HEK293 (cell line): ENCODE results near the gene COMMD6.

ENCODE experiments used
- GLIS2 ChIP-seq: fragments of 450-650 bp; formaldehyde crosslinking; IDR thresholded peaks from 2 replicates; pipeline ENCODE4 v1.5.1; 2016; ENCODE audit warnings: missing biosample characterization, missing genetic modification characterization
- KLF16 ChIP-seq: fragments of 450-650 bp; formaldehyde crosslinking; IDR thresholded peaks from 2 replicates; pipeline ENCODE4 v1.5.1; 2017; ENCODE audit warnings: missing biosample characterization, missing genetic modification characterization
- OSR2 ChIP-seq: fragments of 450-650 bp; formaldehyde crosslinking; IDR thresholded peaks from 2 replicates; pipeline ENCODE4 v1.5.1; 2016; ENCODE audit warnings: missing biosample characterization, missing genetic modification characterization
- SCRT1 ChIP-seq: fragments of 450-650 bp; formaldehyde crosslinking; IDR thresholded peaks from 2 replicates; pipeline ENCODE4 v1.5.1; 2016; ENCODE audit warnings: missing biosample characterization, missing genetic modification characterization, borderline replicate concordance
- SP2 ChIP-seq: fragments of 450-650 bp; formaldehyde crosslinking; IDR thresholded peaks from 2 replicates; pipeline ENCODE4 v1.5.1; 2016; ENCODE audit warnings: missing biosample characterization, missing genetic modification characterization
- YY2 ChIP-seq: fragments of 450-650 bp; formaldehyde crosslinking; IDR thresholded peaks from 2 replicates; pipeline ENCODE4 v1.5.1; 2016; ENCODE audit warnings: missing biosample characterization, missing genetic modification characterization
- ZEB2 ChIP-seq: fragments of 450-650 bp; formaldehyde crosslinking; IDR thresholded peaks from 2 replicates; pipeline ENCODE4 v1.5.1; 2016; ENCODE audit warnings: missing biosample characterization, missing genetic modification characterization
- ZIC2 ChIP-seq: fragments of 450-650 bp; formaldehyde crosslinking; IDR thresholded peaks from 2 replicates; pipeline ENCODE4 v1.5.1; 2016; ENCODE audit warnings: missing biosample characterization, missing genetic modification characterization
- ZNF112 ChIP-seq: fragments of 450-650 bp; formaldehyde crosslinking; IDR thresholded peaks from 2 replicates; pipeline ENCODE4 v1.5.0; 2017; ENCODE audit warnings: missing biosample characterization, missing genetic modification characterization
- ZNF133 ChIP-seq: fragments of 450-650 bp; formaldehyde crosslinking; IDR thresholded peaks from 2 replicates; pipeline ENCODE4 v1.5.1; 2016; ENCODE audit warnings: missing biosample characterization, missing genetic modification characterization
- ZNF174 ChIP-seq: fragments of 450-650 bp; formaldehyde crosslinking; IDR thresholded peaks from 2 replicates; pipeline ENCODE4 v1.5.0; 2017; ENCODE audit warnings: missing biosample characterization, mild to moderate bottlenecking, missing genetic modification characterization
- ZNF23 ChIP-seq: fragments of 450-650 bp; formaldehyde crosslinking; IDR thresholded peaks from 2 replicates; pipeline ENCODE4 v1.5.1; 2016; ENCODE audit warnings: missing biosample characterization, missing genetic modification characterization, borderline replicate concordance
- ZNF239 ChIP-seq: fragments of 450-650 bp; formaldehyde crosslinking; IDR thresholded peaks from 2 replicates; pipeline ENCODE4 v1.5.1; 2016; ENCODE audit warnings: missing biosample characterization, missing genetic modification characterization
- ZNF571 ChIP-seq: fragments of 450-650 bp; formaldehyde crosslinking; IDR thresholded peaks from 2 replicates; pipeline ENCODE4 v1.5.0; 2017; ENCODE audit warnings: missing biosample characterization, missing genetic modification characterization
- ZNF626 ChIP-seq: fragments of 450-650 bp; sonication (Bioruptor Pico); formaldehyde crosslinking; IDR thresholded peaks from 2 replicates; pipeline ENCODE4 v1.5.1; 2018; ENCODE audit warnings: missing biosample characterization, missing genetic modification characterization, inconsistent platforms
- TF ChIP-seq, protein P1 (sequence below): fragments of 450-650 bp; formaldehyde crosslinking; conservative IDR thresholded peaks from 2 replicates; pipeline ENCODE4 v1.5.1; 2016; ENCODE audit warnings: low read depth, missing biosample characterization, missing genetic modification characterization
- TF ChIP-seq, protein P2 (sequence below): fragments of 450-650 bp; formaldehyde crosslinking; IDR thresholded peaks from 2 replicates; pipeline ENCODE4 v1.5.1; 2016; ENCODE audit warnings: missing biosample characterization, missing genetic modification characterization
- TF ChIP-seq, protein P3 (sequence below): sonication (generic); formaldehyde crosslinking; IDR thresholded peaks from 2 replicates; pipeline ENCODE4 v1.8.1; 2022; ENCODE audit warnings: mild to moderate bottlenecking, moderate library complexity, missing genetic modification reagents
- TF ChIP-seq, protein P4 (sequence below): fragments of 450-650 bp; formaldehyde crosslinking; IDR thresholded peaks from 2 replicates; pipeline ENCODE4 v1.5.1; 2017; ENCODE audit warnings: missing biosample characterization, missing genetic modification characterization
- TF ChIP-seq, protein P5 (sequence below): fragments of 450-650 bp; formaldehyde crosslinking; IDR thresholded peaks from 2 replicates; pipeline ENCODE4 v1.5.1; 2017; ENCODE audit warnings: missing biosample characterization, mild to moderate bottlenecking, missing genetic modification characterization, moderate library complexity

The COMMD6 gene

DNA sequence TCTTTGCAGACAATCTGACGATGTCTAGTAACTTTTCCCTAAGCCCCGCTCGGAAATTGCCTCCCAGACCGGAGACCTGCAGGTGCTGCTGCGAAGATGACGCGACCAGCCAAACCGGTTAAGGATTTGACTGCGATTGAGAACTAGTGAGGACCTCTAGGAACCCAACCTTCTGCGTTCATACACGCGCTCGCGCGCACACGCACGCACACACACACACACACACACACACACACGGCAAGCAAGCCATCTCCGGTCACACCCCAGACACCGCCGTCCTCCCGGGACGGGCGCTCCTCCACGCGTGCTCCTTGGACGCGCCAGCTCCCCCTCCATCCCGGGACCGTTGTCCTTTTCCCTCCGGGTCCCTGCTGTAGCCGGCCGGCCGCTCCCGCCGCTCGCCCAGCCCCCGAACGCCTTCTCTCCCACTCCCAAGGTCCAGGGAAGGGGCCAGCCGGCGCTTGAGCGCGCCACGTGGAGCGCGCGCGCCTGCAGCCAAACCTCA lies 56.9 kb downstream of the COMMD6 start (continued):
- TF ChIP-seq, protein P1, sequence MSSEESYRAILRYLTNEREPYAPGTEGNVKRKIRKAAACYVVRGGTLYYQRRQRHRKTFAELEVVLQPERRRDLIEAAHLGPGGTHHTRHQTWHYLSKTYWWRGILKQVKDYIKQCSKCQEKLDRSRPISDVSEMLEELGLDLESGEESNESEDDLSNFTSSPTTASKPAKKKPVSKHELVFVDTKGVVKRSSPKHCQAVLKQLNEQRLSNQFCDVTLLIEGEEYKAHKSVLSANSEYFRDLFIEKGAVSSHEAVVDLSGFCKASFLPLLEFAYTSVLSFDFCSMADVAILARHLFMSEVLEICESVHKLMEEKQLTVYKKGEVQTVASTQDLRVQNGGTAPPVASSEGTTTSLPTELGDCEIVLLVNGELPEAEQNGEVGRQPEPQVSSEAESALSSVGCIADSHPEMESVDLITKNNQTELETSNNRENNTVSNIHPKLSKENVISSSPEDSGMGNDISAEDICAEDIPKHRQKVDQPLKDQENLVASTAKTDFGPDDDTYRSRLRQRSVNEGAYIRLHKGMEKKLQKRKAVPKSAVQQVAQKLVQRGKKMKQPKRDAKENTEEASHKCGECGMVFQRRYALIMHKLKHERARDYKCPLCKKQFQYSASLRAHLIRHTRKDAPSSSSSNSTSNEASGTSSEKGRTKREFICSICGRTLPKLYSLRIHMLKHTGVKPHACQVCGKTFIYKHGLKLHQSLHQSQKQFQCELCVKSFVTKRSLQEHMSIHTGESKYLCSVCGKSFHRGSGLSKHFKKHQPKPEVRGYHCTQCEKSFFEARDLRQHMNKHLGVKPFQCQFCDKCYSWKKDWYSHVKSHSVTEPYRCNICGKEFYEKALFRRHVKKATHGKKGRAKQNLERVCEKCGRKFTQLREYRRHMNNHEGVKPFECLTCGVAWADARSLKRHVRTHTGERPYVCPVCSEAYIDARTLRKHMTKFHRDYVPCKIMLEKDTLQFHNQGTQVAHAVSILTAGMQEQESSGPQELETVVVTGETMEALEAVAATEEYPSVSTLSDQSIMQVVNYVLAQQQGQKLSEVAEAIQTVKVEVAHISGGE (tag by site-specific recombination), result peak; percentile 51; the same call in 1 of the 2 replicates
- TF ChIP-seq ZNF23 (tag by site-specific recombination), result no peak
- TF ChIP-seq ZNF174 (tag by site-specific recombination), result no peak
- TF ChIP-seq ZNF239 (tag by site-specific recombination), result no peak
- no peak for TF ChIP-seq ZNF571 (tag by site-specific recombination)
- TF ChIP-seq OSR2, result no peak
- TF ChIP-seq, protein P2, sequence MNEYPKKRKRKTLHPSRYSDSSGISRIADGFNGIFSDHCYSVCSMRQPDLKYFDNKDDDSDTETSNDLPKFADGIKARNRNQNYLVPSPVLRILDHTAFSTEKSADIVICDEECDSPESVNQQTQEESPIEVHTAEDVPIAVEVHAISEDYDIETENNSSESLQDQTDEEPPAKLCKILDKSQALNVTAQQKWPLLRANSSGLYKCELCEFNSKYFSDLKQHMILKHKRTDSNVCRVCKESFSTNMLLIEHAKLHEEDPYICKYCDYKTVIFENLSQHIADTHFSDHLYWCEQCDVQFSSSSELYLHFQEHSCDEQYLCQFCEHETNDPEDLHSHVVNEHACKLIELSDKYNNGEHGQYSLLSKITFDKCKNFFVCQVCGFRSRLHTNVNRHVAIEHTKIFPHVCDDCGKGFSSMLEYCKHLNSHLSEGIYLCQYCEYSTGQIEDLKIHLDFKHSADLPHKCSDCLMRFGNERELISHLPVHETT (tag by site-specific recombination), result peak; percentile 81; the same call in 1 of the 2 replicates
- peak; percentile 96 for TF ChIP-seq KLF16
- no peak for TF ChIP-seq SCRT1 (tag by site-specific recombination)
- TF ChIP-seq SP2 (tag by site-specific recombination), result peak; percentile 19
- TF ChIP-seq ZNF133 (tag by site-specific recombination), result no peak
- no peak for TF ChIP-seq YY2 (tag by site-specific recombination)
- TF ChIP-seq, protein P3, sequence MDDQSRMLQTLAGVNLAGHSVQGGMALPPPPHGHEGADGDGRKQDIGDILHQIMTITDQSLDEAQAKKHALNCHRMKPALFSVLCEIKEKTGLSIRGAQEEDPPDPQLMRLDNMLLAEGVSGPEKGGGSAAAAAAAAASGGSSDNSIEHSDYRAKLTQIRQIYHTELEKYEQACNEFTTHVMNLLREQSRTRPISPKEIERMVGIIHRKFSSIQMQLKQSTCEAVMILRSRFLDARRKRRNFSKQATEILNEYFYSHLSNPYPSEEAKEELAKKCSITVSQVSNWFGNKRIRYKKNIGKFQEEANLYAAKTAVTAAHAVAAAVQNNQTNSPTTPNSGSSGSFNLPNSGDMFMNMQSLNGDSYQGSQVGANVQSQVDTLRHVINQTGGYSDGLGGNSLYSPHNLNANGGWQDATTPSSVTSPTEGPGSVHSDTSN, result no peak
- no peak for TF ChIP-seq GLIS2
- TF ChIP-seq ZNF626 (tag by site-specific recombination), result no peak
- TF ChIP-seq, protein P4, sequence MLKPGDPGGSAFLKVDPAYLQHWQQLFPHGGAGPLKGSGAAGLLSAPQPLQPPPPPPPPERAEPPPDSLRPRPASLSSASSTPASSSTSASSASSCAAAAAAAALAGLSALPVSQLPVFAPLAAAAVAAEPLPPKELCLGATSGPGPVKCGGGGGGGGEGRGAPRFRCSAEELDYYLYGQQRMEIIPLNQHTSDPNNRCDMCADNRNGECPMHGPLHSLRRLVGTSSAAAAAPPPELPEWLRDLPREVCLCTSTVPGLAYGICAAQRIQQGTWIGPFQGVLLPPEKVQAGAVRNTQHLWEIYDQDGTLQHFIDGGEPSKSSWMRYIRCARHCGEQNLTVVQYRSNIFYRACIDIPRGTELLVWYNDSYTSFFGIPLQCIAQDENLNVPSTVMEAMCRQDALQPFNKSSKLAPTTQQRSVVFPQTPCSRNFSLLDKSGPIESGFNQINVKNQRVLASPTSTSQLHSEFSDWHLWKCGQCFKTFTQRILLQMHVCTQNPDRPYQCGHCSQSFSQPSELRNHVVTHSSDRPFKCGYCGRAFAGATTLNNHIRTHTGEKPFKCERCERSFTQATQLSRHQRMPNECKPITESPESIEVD, result no peak
- TF ChIP-seq, protein P5, sequence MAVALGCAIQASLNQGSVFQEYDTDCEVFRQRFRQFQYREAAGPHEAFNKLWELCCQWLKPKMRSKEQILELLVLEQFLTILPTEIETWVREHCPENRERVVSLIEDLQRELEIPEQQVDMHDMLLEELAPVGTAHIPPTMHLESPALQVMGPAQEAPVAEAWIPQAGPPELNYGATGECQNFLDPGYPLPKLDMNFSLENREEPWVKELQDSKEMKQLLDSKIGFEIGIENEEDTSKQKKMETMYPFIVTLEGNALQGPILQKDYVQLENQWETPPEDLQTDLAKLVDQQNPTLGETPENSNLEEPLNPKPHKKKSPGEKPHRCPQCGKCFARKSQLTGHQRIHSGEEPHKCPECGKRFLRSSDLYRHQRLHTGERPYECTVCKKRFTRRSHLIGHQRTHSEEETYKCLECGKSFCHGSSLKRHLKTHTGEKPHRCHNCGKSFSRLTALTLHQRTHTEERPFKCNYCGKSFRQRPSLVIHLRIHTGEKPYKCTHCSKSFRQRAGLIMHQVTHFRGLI (tag by site-specific recombination), result peak; percentile 38; the same call in 1 of the 2 replicates
- TF ChIP-seq ZEB2 (tag by site-specific recombination), result peak; percentile 91
- no peak for TF ChIP-seq ZNF112
- TF ChIP-seq ZIC2, result no peak
